Esophagus squamous epithelium (tissue), 5 donors: ENCODE measurements around the gene METTL21C. TPM values are rescaled to one million over a fixed set of nuclear protein-coding genes. Genes with fewer than 3 reads are reported as not detected.

Experiments used
- DNase-seq: peaks from one replicate; lab custom pipeline; 2025; lab: John Stamatoyannopoulos, UW
- H3K27ac ChIP-seq, 4 donors: fragments of 200-600 bp; sonication (generic); one replicate each; pipeline ENCODE4 v1.5.1; 2016 to 2019; ENCODE audit warnings: mild to moderate bottlenecking in 1 of 4
- H3K27me3 ChIP-seq, 4 donors: fragments of 200-600 bp; sonication (generic); 1 replicate in 3 of 4; 2 replicates in 1 of 4; pipeline versions ENCODE4 v1.5.1 to v1.6.0; 2017 to 2021; ENCODE audit warnings: antibody characterized with exemption in 1 of 4
- H3K36me3 ChIP-seq, 3 donors: fragments of 200-600 bp; sonication (generic); one replicate each; pipeline ENCODE4 v1.5.1; 2016 to 2019
- H3K4me1 ChIP-seq, 3 donors: fragments of 200-600 bp; sonication (generic); one replicate each; pipeline ENCODE4 v1.5.1; 2017 to 2019
- H3K4me3 ChIP-seq, 4 donors: fragments of 200-600 bp; sonication (generic); 1 replicate in 3 of 4; 2 replicates in 1 of 4; pipeline ENCODE4 v1.5.1; 2016 to 2019; ENCODE audit warnings: mild to moderate bottlenecking in 2 of 4, moderate library complexity in 1 of 4
- H3K9me3 ChIP-seq, 3 donors: fragments of 200-600 bp; sonication (generic); one replicate each; pipeline ENCODE4 v1.5.1; 2016 to 2019
- POLR2A ChIP-seq, 4 donors: fragments of 450-650 bp; IDR thresholded peaks; one replicate each; pipeline ENCODE4 v1.6.1; 2017; ENCODE audit warnings: antibody characterized with exemption in 4 of 4, mild to moderate bottlenecking in 4 of 4, moderate library complexity in 3 of 4
- WGBS, 2 donors: methylation state at CpG; one replicate each; pipeline ENCODE4 v1.1.5; 2018; 5-methylcytosine and 5-hydroxymethylcytosine counted together
- intact Hi-C: fragments of 100-400 bp; cut with DNase I; formaldehyde crosslinking; loops from one replicate; pipeline ENCODE4 v1.15.0; 2022
- total RNA-seq, 4 donors: library from RNA; depleted of rRNA; stranded (reverse); fragments of >200 nt; gene quantifications; one replicate each; pipeline ENCODE4 v1.1.0, GENCODE V29; 2016
- TF ChIP-seq, protein P1 (sequence below), 6 experiments: fragments of 450-650 bp in 4 of 6; fragments of 200-600 bp in 2 of 6; sonication (generic) in 2 of 6; IDR thresholded peaks; one replicate each; pipeline ENCODE4 v1.5.1; 2016 to 2019; ENCODE audit warnings: antibody characterized with exemption in 6 of 6, mild to moderate bottlenecking in 4 of 6, moderate library complexity in 4 of 6
- donor health status: DM: yes; HTN: yes; CAD: no.

Gene METTL21C
- total RNA-seq, 4 donors from 2014 or later, result not detected

GRCh38 chr13:102724923-102725322 lies 30.1 kb upstream of the METTL21C start:
- no peak overlapping the region for H3K4me3 ChIP-seq
- DNase-seq, result no peak
- WGBS, 2 donors, result 49 to 51% methylated on average over 6 of the region's 6 CpGs
- no peaks in the 10 kb centered on the region for H3K9me3 ChIP-seq
- H3K27me3 ChIP-seq, result peaks cover 0 to 4% (median 0%) of the 10 kb centered on the region in 4 donors
- H3K36me3 ChIP-seq, result no peaks in the 10 kb centered on the region
- no peak overlapping the region for H3K27ac ChIP-seq
- TF ChIP-seq, protein P1, sequence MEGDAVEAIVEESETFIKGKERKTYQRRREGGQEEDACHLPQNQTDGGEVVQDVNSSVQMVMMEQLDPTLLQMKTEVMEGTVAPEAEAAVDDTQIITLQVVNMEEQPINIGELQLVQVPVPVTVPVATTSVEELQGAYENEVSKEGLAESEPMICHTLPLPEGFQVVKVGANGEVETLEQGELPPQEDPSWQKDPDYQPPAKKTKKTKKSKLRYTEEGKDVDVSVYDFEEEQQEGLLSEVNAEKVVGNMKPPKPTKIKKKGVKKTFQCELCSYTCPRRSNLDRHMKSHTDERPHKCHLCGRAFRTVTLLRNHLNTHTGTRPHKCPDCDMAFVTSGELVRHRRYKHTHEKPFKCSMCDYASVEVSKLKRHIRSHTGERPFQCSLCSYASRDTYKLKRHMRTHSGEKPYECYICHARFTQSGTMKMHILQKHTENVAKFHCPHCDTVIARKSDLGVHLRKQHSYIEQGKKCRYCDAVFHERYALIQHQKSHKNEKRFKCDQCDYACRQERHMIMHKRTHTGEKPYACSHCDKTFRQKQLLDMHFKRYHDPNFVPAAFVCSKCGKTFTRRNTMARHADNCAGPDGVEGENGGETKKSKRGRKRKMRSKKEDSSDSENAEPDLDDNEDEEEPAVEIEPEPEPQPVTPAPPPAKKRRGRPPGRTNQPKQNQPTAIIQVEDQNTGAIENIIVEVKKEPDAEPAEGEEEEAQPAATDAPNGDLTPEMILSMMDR (IDR thresholded peaks at IDR 0.05), result peak in 5 of 6 experiments; percentile 33 to 75 (median 48)
- no peak for TF ChIP-seq POLR2A (IDR thresholded peaks at IDR 0.05)
- peaks cover 0 to 9% (median 0%) of the 10 kb centered on the region in 3 donors for H3K4me1 ChIP-seq
- intact Hi-C loops, result loop anchor here (10.0 kb wide), 2 partner anchors 120 to 140 kb away; partner anchors contain the start of gene ERCC5

DNA sequence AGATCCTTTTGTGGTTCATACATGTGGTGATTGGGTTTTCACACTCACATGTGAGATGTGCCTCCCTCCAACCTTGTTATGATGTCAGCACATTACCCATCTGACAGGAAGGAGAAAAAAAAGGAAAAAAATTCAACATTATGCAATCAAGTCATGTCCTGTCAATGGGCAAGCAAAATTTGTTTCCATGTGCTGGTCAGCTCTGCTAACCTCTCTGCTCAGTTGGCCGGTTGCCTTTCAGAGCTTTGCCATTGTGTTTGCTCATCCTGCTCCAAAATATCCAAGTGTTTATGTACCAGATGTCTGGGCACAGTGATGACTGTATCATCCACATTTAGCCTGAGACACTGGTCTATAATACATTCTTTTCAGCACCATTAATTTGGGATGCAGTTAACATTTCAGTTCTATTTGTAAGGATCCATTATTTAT lies 27.0 kb upstream of the METTL21C start:
- no peak for DNase-seq
- TF ChIP-seq, protein P1 (IDR thresholded peaks at IDR 0.05), result no peak
- no peak for TF ChIP-seq POLR2A (IDR thresholded peaks at IDR 0.05)

GRCh38 chr13:102718746-102719145 lies 23.9 kb upstream of the METTL21C start:
- DNase-seq, result no peak
- 61 to 79% methylated on average over 2 of the region's 2 CpGs for WGBS, 2 donors
- Histone ChIP-seq H3K4me1 (no peaks in the 10 kb centered on the region), H3K27ac (no peak overlapping the region), H3K27me3 (peaks cover 0 to 4% (median 0%) of the 10 kb centered on the region in 4 donors), H3K36me3 (no peaks in the 10 kb centered on the region), H3K4me3 (no peak overlapping the region), H3K9me3 (no peaks in the 10 kb centered on the region)
- intact Hi-C loops, result no loop called here
- TF ChIP-seq POLR2A (IDR thresholded peaks at IDR 0.05), result no peak
- TF ChIP-seq, protein P1 (IDR thresholded peaks at IDR 0.05), result no peak

More for the DNA sequence above, 27.0 kb upstream of the METTL21C start:
- H3K27me3 ChIP-seq, result peaks cover 0 to 4% (median 0%) of the 10 kb centered on the region in 4 donors
- H3K4me3 ChIP-seq, result no peak overlapping the region
- H3K4me1 ChIP-seq, result no peaks in the 10 kb centered on the region
- no peaks in the 10 kb centered on the region for H3K36me3 ChIP-seq
- 43 to 60% methylated on average over 1 of the region's 1 CpG for WGBS, 2 donors
- H3K27ac ChIP-seq, result no peak overlapping the region
- no peaks in the 10 kb centered on the region for H3K9me3 ChIP-seq
- intact Hi-C loops, result loop anchor here (10.0 kb wide), 2 partner anchors 123 to 137 kb away; partner anchors contain the start of gene ERCC5

DNA sequence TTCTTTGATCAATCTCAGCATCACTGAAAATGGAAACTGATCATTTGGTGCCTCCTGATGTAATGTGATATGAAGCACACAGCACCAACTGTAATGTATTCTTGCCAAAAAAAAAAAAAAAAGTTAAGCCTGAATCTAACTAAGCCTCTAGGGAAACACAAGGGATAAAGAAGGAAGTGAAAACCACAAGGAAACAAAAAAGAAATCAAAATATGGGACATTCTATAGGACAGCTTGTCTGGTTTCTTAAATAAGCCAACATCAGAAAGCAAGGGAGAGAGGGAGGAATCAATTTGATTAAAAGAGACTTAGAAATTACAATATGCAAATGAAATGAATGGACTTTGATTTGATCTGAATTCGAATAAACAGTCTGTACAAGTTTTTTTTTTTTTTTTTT lies 20.6 kb upstream of the METTL21C start:
- no peak for DNase-seq
- no peaks in the 10 kb centered on the region for H3K4me1 ChIP-seq
- no peaks in the 10 kb centered on the region for H3K36me3 ChIP-seq
- H3K9me3 ChIP-seq, result no peaks in the 10 kb centered on the region
- intact Hi-C loops, result no loop called here
- WGBS, 2 donors, result 49 to 65% methylated on average over 1 of the region's 1 CpG
- no peak overlapping the region for H3K27ac ChIP-seq
- TF ChIP-seq POLR2A (IDR thresholded peaks at IDR 0.05), result no peak
- TF ChIP-seq, protein P1 (IDR thresholded peaks at IDR 0.05), result no peak
- no peak overlapping the region for H3K4me3 ChIP-seq
- no peaks in the 10 kb centered on the region for H3K27me3 ChIP-seq

DNA sequence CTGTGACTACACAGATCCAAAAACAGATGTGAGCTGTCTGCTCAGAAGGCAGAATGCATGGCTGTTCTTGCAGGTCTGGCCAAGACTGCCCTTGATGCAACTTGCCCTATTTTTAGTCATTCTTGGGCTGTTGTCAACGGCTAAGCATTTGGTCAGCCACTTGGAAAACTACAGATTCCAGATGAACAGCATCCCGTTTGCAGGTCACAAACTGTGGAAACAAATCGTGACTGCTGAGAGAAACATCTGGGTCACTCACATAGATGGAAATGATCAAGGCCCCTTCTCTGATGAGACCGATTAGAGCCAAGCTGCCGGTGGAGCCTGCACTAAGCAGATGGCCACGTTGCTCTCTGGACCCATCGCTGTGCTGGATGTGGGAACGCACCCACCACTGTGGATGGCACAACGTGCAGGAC lies 15.4 kb upstream of the METTL21C start:
- H3K27ac ChIP-seq, result no peak overlapping the region
- peaks cover 0 to 37% (median 0%) of the 10 kb centered on the region in 3 donors for H3K4me1 ChIP-seq
- intact Hi-C loops, result no loop called here
- H3K36me3 ChIP-seq, result no peaks in the 10 kb centered on the region
- no peaks in the 10 kb centered on the region for H3K9me3 ChIP-seq
- H3K27me3 ChIP-seq, result no peaks in the 10 kb centered on the region
- no peak overlapping the region for H3K4me3 ChIP-seq
- TF ChIP-seq POLR2A (IDR thresholded peaks at IDR 0.05), result no peak
- TF ChIP-seq, protein P1 (IDR thresholded peaks at IDR 0.05), result no peak
- 72% methylated on average over 5 of the region's 9 CpGs; no CpG with 5 or more reads in 1 of the 2 donors for WGBS, 2 donors
- no peak for DNase-seq
